Endothelial cell of umbilical vein (primary cell): ENCODE measurements around the gene USF2.

ENCODE experiments used
- CTCF ChIP-seq, 2 donors: IDR thresholded peaks; 1 replicate in 1 of 2; 2 replicates in 1 of 2; pipeline ENCODE4 v1.5.1; 2011; ENCODE audit warnings: low read length in 2 of 2, mild to moderate bottlenecking in 2 of 2, moderate library complexity in 2 of 2, control low read depth in 1 of 2, inconsistent platforms in 1 of 2, low read depth in 1 of 2; ENCODE audit not compliant: insufficient read depth in 1 of 2; ENCODE audit errors: extremely low read depth in 1 of 2
- EZH2 ChIP-seq: IDR thresholded peaks from 2 replicates; pipeline ENCODE4 v1.6.1; 2012; ENCODE audit warnings: borderline replicate concordance, low read depth, mild to moderate bottlenecking, moderate library complexity, low read length, inconsistent platforms; ENCODE audit not compliant: severe bottlenecking
- POLR2A ChIP-seq: IDR thresholded peaks from 2 replicates; pipeline ENCODE4 v1.6.1; 2012; ENCODE audit warnings: low read depth, mild to moderate bottlenecking, control low read depth, low read length
- POLR2AphosphoS5 ChIP-seq: IDR thresholded peaks from 2 replicates; pipeline ENCODE4 v1.6.1; 2012; ENCODE audit warnings: low read depth, mild to moderate bottlenecking, control low read depth, low read length, moderate library complexity; ENCODE audit not compliant: insufficient read depth

- TF ChIP-seq CTCF (IDR thresholded peaks at IDR 0.05; ENCODE audit: extremely low read depth in 1 of 2, insufficient read depth in 1 of 2, low read depth in 1 of 2, low read length in 2 of 2), result no peak
- TF ChIP-seq POLR2AphosphoS5, result no peak
- TF ChIP-seq POLR2A, result no peak
- no peak for TF ChIP-seq EZH2
Measured at GRCh38 chr19:35300339-35300649, 31.5 kb downstream of the USF2 start.
